Upper lobe of right lung (tissue), 1 donor: ENCODE data around the gene PUM1. TPM values are rescaled to one million over a fixed set of nuclear protein-coding genes. Genes with fewer than 3 reads are reported as not detected.

Experiments used
- ATAC-seq: fragments of 200-7000 bp; cut with Tn5 transposase; one replicate; pipeline ENCODE4 v1.9.1; 2020; ENCODE audit warnings: mild to moderate bottlenecking, moderate library complexity
- DNase-seq: peaks from one replicate; pipeline ENCODE4 v3.0.0-alpha.2; 2020
- H3K27ac ChIP-seq: fragments of 200-600 bp; one replicate; pipeline ENCODE4 v1.8.0; 2022
- H3K27me3 ChIP-seq: fragments of 200-600 bp; one replicate; pipeline ENCODE4 v1.8.0; 2022; ENCODE audit warnings: mild to moderate bottlenecking
- H3K36me3 ChIP-seq: fragments of 200-600 bp; one replicate; pipeline ENCODE4 v1.8.0; 2022
- H3K4me1 ChIP-seq: fragments of 200-600 bp; one replicate; pipeline ENCODE4 v1.8.0; 2022
- H3K4me3 ChIP-seq: fragments of 200-600 bp; one replicate; pipeline ENCODE4 v1.8.0; 2022; ENCODE audit warnings: mild to moderate bottlenecking
- H3K9me3 ChIP-seq: fragments of 200-600 bp; one replicate; pipeline ENCODE4 v1.8.0; 2022
- CTCF ChIP-seq: fragments of 200-600 bp; IDR thresholded peaks from one replicate; pipeline ENCODE4 v1.8.0; 2022; ENCODE audit warnings: antibody characterized with exemption
- intact Hi-C: fragments of 100-400 bp; cut with DNase I; formaldehyde crosslinking; loops from one replicate; pipeline ENCODE4 v1.11.0; 2022
- total RNA-seq: library from RNA; stranded (reverse); fragmentation: NEBNext Ultra II Directional; extraction: Animal tissue kit (Norgen Biotek cat#: 25700); gene quantifications from one replicate; pipeline ENCODE4 v1.2.1, GENCODE V29; 2021
- donor health status: DM: no; HTN: yes; CAD: no; lungs with severe emphysema.

The PUM1 gene
- total RNA-seq, 1 donor from 2014 or later = 117 TPM

- TF ChIP-seq CTCF = no peak
- H3K27ac ChIP-seq = no peak overlapping the region
- H3K4me1 ChIP-seq = peaks cover 55% of the 10 kb centered on the region
- ATAC-seq = no peak
- intact Hi-C loops = no loop called here
- no peak overlapping the region for H3K4me3 ChIP-seq
- DNase-seq = no peak
- H3K9me3 ChIP-seq = no peaks in the 10 kb centered on the region
- H3K27me3 ChIP-seq = no peaks in the 10 kb centered on the region
- peaks cover 16% of the 10 kb centered on the region for H3K36me3 ChIP-seq
These were observed 55.2 kb downstream of the PUM1 start for GRCh38 chr1:31010086-31010989.

- Histone ChIP-seq H3K9me3 (no peaks in the 10 kb centered on the region), H3K27me3 (no peaks in the 10 kb centered on the region), H3K4me1 (peaks cover 40% of the 10 kb centered on the region), H3K27ac (no peak overlapping the region), H3K4me3 (no peak overlapping the region), H3K36me3 (peaks cover 41% of the 10 kb centered on the region)
- intact Hi-C loops = no loop called here
- DNase-seq (no peak), ATAC-seq (peak; percentile 71)
- no peak for TF ChIP-seq CTCF
These were observed 58.0 kb downstream of the PUM1 start for GRCh38 chr1:31007462-31007991.

DNA sequence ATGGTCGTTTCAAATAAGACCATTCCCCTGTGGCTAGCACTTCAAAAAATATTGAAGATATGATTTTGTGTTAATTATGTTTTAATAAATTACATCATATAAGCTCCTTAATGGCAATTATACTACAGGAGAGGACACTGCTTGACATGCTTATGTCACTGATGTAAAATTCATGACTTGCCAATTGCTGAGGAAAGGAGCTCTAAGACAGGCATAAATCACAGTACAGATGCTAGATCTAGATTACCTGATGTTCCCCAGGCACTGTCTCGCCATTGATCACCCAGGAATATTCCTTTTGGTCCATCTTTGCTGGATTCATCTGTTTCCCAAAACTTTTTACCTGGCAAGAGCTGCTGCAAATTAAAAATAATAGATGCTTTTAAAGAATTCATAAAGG is 58.8 kb downstream of the PUM1 start:
- TF ChIP-seq CTCF = no peak
- peaks cover 41% of the 10 kb centered on the region for H3K36me3 ChIP-seq
- no peaks in the 10 kb centered on the region for H3K9me3 ChIP-seq
- DNase-seq (no peak), ATAC-seq (no peak)
- H3K27ac ChIP-seq = no peak overlapping the region
- no peaks in the 10 kb centered on the region for H3K27me3 ChIP-seq
- intact Hi-C loops = no loop called here
- no peak overlapping the region for H3K4me3 ChIP-seq
- peaks cover 32% of the 10 kb centered on the region for H3K4me1 ChIP-seq

GRCh38 chr1:31005617-31006166 is 59.8 kb downstream of the PUM1 start:
- ATAC-seq (no peak), DNase-seq (no peak)
- Histone ChIP-seq H3K27ac (no peak overlapping the region), H3K4me3 (no peak overlapping the region), H3K27me3 (no peaks in the 10 kb centered on the region), H3K4me1 (peaks cover 24% of the 10 kb centered on the region), H3K36me3 (peaks cover 41% of the 10 kb centered on the region), H3K9me3 (no peaks in the 10 kb centered on the region)
- intact Hi-C loops = no loop called here
- TF ChIP-seq CTCF = no peak

DNA sequence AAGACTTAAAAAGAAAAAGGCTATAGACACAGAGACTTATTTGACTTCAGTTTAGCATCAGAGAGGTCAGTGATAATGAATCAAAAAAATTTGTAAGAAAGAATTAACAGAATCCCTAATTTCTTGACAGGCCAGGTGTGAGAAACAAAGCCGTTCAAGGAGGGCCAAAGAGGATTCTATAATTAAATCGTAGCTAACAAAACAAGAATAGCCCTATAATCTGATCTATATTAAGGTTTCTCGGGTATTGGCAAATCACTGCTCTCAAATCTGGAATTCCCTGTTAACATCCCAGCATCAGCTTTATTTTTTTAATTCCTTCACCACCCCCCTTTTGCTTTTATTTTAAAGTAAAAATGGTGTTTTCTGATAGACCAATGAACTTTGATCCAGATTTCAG is 60.3 kb downstream of the PUM1 start:
- ATAC-seq (no peak), DNase-seq (no peak)
- H3K4me3 ChIP-seq = no peak overlapping the region
- no peak overlapping the region for H3K27ac ChIP-seq
- peaks cover 19% of the 10 kb centered on the region for H3K4me1 ChIP-seq
- no peak for TF ChIP-seq CTCF
- H3K9me3 ChIP-seq = no peaks in the 10 kb centered on the region
- intact Hi-C loops = no loop called here
- H3K27me3 ChIP-seq = no peaks in the 10 kb centered on the region
- H3K36me3 ChIP-seq = peaks cover 41% of the 10 kb centered on the region
